ENCODE measurements around the gene FMOD.
A peak's percentile ranks its signal among the peaks of the same experiment; 100 is the strongest.

The FMOD gene

GRCh38 chr1:203331224-203331623, 19.7 kb downstream of the FMOD start:
- peaks cover 38% of the 10 kb centered on the region for H3K4me1 Mint-ChIP-seq
- DNase-seq (ENCODE audit: low spot score in 2 of 2) (no peak), ATAC-seq (replicated peaks; ENCODE audit: extremely low read depth, poor library complexity, severe bottlenecking) (no peak)
- peaks cover 12% of the 10 kb centered on the region for H3K36me3 Mint-ChIP-seq (ENCODE audit: insufficient read depth)
- no peak overlapping the region for H3K4me3 Mint-ChIP-seq
- no peaks in the 10 kb centered on the region for H3K27me3 Mint-ChIP-seq
- H3K27ac Mint-ChIP-seq (ENCODE audit: low read depth): no peak overlapping the region
- no peaks in the 10 kb centered on the region for H3K9me3 Mint-ChIP-seq

GRCh38 chr1:203328714-203329122, 22.2 kb downstream of the FMOD start:
- no peak for DNase-seq (ENCODE audit: low spot score in 2 of 2)
- no peak for ATAC-seq (replicated peaks; ENCODE audit: extremely low read depth, poor library complexity, severe bottlenecking)
- Mint-ChIP-seq H3K9me3 (no peaks in the 10 kb centered on the region), H3K4me3 (no peak overlapping the region), H3K27me3 (no peaks in the 10 kb centered on the region), H3K36me3 (ENCODE audit: insufficient read depth) (peaks cover 17% of the 10 kb centered on the region), H3K4me1 (peaks cover 53% of the 10 kb centered on the region), H3K27ac (ENCODE audit: low read depth) (peak overlapping the region; percentile 97)

DNA sequence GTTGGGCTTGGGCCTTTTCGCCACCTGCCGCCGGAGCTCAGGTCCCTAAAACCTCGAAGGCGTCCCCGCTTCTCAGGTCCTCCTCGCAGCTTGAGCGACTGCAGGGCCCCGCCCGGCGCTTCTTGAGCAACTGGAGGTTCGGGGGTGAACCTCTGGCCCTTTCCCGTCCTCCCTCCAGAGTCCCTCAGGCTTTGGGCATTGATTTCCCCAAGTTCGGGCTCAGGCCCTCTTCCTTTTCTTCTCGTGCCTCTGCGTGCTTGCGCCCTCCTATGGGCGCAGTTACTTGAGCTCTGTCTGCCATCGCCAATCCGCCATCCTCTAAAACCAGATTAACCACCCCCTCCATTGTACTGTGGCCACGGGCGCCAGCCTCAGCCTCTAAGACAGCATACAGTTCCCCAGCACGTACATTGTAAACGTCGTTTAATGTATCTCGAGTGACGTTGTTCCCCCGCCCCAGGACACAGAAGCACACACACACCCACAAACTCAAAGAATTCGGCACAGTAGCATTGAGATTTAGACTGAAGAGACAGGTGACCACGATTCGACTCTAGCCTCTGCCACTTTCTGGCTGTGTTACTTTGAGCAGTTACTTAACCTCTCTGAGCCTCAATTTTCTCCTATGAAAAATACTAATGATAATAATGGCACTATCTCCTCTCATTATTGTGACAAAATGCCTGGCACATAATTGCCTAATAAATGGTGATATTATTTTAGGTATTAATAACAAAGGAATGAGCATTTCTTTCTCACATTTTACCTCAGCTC, 23.1 kb downstream of the FMOD start:
- Mint-ChIP-seq H3K9me3 (no peaks in the 10 kb centered on the region), H3K27me3 (no peaks in the 10 kb centered on the region), H3K27ac (ENCODE audit: low read depth) (peak overlapping the region; percentile 97), H3K4me3 (peak overlapping the region; percentile 77), H3K36me3 (ENCODE audit: insufficient read depth) (peaks cover 17% of the 10 kb centered on the region), H3K4me1 (peaks cover 61% of the 10 kb centered on the region)
- peak; percentile 82 for ATAC-seq (replicated peaks; ENCODE audit: extremely low read depth, poor library complexity, severe bottlenecking)
- peak; percentile 71 to 90 for DNase-seq (ENCODE audit: low spot score in 2 of 2)

DNA sequence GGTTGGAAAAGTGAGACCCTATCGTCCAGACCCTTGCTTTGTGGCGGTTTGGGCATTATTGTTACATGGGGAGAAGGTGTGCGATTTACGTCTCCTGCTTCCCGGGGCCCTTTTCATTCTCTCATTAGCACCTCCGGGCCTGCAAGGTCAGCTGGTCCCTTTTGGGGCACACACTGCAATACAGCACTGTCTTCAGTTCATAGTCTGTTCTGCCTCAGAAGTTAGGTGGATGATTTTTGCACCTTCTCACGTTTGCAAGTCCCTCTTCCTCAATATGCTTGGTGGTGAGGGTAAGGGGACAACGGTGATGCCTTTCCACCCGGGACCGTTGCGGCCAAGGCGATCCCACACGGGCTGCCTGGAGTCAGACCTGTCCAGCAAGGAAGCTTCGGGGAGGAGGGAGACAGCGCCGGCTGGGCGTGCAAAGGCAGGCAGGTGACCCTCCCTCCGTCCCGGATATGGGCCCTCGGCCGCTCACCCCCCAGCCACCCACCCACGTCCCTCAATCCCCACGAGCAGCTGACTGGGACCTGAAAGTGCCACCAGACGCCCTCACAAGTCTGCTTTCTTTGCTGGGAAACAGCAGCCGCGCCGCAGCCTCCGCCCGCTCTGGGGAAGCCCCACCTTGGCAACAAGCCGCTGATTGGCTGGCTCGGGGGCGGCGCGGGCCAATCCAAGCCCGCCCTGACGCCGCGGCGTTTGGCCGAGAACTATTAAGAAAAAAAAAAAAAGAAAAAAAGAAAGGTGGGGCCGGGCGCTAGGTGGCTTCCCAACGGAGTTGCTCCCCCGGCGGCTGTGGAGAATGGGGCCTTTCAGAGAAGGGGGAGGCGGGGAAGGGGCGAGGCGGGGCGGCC, 23.9 kb downstream of the FMOD start:
- H3K4me1 Mint-ChIP-seq: peaks cover 69% of the 10 kb centered on the region
- H3K9me3 Mint-ChIP-seq: no peaks in the 10 kb centered on the region
- H3K4me3 Mint-ChIP-seq: peak overlapping the region; percentile 77
- H3K36me3 Mint-ChIP-seq (ENCODE audit: insufficient read depth): peaks cover 17% of the 10 kb centered on the region
- peak overlapping the region; percentile 97 for H3K27ac Mint-ChIP-seq (ENCODE audit: low read depth)
- ATAC-seq (replicated peaks; ENCODE audit: extremely low read depth, poor library complexity, severe bottlenecking): peak; percentile 77
- peak; percentile 86 to 94 for DNase-seq (ENCODE audit: low spot score in 2 of 2)
- no peaks in the 10 kb centered on the region for H3K27me3 Mint-ChIP-seq

DNA sequence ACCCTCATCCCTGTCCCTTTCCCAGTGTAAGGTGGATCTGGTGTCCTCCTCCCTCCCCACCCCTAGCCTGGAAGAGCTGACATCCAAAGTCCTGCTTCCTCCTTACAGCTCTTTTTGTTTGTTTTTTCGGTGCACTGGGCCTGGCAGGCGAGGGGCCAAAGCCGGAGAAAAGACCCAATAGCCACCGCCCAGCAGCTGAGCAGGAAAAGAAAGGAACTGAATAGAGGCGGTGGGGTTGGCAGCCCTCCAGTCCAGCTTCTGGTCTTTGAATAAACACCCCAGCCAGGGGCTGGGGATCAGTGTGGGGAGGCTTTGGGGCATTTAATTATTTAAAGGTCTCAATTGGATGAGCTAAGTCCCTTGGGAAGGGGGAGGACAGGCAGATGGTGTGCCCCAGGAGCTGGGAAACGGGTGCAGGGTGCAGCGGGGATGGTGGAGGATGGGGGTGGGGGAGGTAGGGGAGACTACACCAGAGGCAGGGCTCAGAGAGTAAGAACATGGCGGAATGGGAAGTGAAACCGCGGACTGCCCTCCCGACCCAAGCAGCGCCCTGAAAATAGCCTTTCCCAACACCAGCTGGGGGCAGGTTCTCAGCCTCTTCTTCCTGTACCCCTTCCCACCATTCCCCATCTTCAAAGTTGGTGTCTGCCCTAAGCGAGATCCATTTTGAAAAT, 25.4 kb downstream of the FMOD start:
- ATAC-seq (replicated peaks; ENCODE audit: extremely low read depth, poor library complexity, severe bottlenecking) (no peak), DNase-seq (ENCODE audit: low spot score in 2 of 2) (no peak)
- Mint-ChIP-seq H3K36me3 (ENCODE audit: insufficient read depth) (peaks cover 23% of the 10 kb centered on the region), H3K4me1 (peaks cover 84% of the 10 kb centered on the region), H3K4me3 (peak overlapping the region; percentile 77), H3K9me3 (no peaks in the 10 kb centered on the region), H3K27me3 (no peaks in the 10 kb centered on the region), H3K27ac (ENCODE audit: low read depth) (peak overlapping the region; percentile 97)

- Mint-ChIP-seq H3K27me3 (no peaks in the 10 kb centered on the region), H3K36me3 (ENCODE audit: insufficient read depth) (peaks cover 23% of the 10 kb centered on the region), H3K4me3 (peak overlapping the region; percentile 77), H3K4me1 (peaks cover 88% of the 10 kb centered on the region), H3K27ac (ENCODE audit: low read depth) (peak overlapping the region; percentile 97), H3K9me3 (no peaks in the 10 kb centered on the region)
- ATAC-seq (replicated peaks; ENCODE audit: extremely low read depth, poor library complexity, severe bottlenecking) (no peak), DNase-seq (ENCODE audit: low spot score in 2 of 2) (peak in 1 of 2 donors; percentile 40)
Observed at GRCh38 chr1:203325026-203325417, 25.9 kb downstream of the FMOD start.

DNA sequence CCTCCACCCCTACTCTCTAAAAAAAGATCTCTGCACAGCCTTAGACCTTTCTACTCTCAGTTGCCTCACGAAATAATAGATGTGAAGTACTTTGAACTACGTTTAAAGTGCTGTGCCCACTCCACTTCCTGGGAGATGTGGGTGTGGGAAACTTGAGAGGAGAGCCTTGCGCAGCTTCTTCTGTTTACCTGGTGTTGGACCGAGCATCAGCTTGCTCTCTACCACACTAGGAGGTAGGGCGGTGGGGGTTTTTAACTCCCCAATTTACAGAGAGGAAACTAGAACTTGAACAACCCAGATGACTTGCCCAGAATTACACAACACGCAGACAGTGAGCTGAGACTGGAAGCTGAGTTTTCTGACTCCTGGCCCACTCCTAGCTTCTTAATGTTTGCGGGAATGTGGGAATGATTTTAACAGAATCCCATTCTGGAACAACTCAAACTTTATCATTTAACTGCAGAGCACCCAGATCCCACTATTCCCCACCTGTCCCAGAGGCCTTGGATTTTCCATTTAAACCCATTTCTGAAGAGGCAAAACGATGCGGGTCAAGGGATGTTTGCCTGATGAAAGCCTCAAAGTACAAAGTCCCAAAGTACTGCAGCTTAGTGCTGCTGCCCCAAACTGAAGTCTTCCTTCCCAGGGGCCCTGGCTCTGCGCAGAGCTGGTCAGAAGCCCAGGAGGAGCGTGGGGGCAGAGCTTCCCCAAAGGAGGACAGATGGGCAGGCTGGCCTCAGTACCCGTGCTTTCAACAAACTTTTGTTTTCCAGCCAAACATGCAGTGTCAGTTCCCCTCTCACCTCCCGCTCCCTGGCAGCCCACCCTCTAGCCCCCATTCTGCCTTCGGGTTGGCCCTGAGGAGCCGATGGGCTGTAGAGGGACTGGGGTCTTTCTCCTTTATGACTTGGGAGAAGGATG, 26.6 kb downstream of the FMOD start:
- no peaks in the 10 kb centered on the region for H3K27me3 Mint-ChIP-seq
- DNase-seq (ENCODE audit: low spot score in 2 of 2) (peak in 1 of 2 donors; percentile 50), ATAC-seq (replicated peaks; ENCODE audit: extremely low read depth, poor library complexity, severe bottlenecking) (no peak)
- H3K4me1 Mint-ChIP-seq: peaks cover 91% of the 10 kb centered on the region
- peak overlapping the region; percentile 97 for H3K27ac Mint-ChIP-seq (ENCODE audit: low read depth)
- H3K4me3 Mint-ChIP-seq: peak overlapping the region; percentile 77
- no peaks in the 10 kb centered on the region for H3K9me3 Mint-ChIP-seq
- peaks cover 23% of the 10 kb centered on the region for H3K36me3 Mint-ChIP-seq (ENCODE audit: insufficient read depth)

DNA sequence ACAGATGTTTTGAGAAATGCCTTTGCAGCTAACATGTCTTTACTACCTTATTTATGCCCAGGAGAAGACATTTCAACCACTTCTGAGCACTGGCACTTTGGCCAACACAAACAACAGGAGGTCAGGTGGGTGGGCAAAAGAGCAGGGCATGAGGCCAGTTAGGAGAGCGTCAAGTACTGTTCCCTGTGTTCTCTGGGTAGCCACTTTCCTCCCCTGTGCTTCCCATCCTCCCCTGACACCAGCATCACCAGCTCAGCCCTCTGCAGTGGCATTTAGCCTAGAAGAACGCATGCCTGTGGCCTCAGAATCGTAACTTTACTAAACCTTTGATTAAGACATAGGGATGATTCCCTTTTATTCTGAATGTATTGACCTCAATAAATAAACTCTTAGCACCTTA, 27.3 kb downstream of the FMOD start:
- H3K27me3 Mint-ChIP-seq: no peaks in the 10 kb centered on the region
- H3K36me3 Mint-ChIP-seq (ENCODE audit: insufficient read depth): peaks cover 23% of the 10 kb centered on the region
- peak overlapping the region; percentile 97 for H3K27ac Mint-ChIP-seq (ENCODE audit: low read depth)
- peak overlapping the region; percentile 77 for H3K4me3 Mint-ChIP-seq
- DNase-seq (ENCODE audit: low spot score in 2 of 2) (no peak), ATAC-seq (replicated peaks; ENCODE audit: extremely low read depth, poor library complexity, severe bottlenecking) (no peak)
- peaks cover 95% of the 10 kb centered on the region for H3K4me1 Mint-ChIP-seq
- no peaks in the 10 kb centered on the region for H3K9me3 Mint-ChIP-seq

GRCh38 chr1:203322500-203323179, 28.3 kb downstream of the FMOD start:
- Mint-ChIP-seq H3K9me3 (no peaks in the 10 kb centered on the region), H3K27ac (ENCODE audit: low read depth) (peak overlapping the region; percentile 97), H3K36me3 (ENCODE audit: insufficient read depth) (peaks cover 18% of the 10 kb centered on the region), H3K27me3 (no peaks in the 10 kb centered on the region), H3K4me1 (peaks cover 94% of the 10 kb centered on the region), H3K4me3 (peak overlapping the region; percentile 77)
- no peak for DNase-seq (ENCODE audit: low spot score in 2 of 2)
- no peak for ATAC-seq (replicated peaks; ENCODE audit: extremely low read depth, poor library complexity, severe bottlenecking)

DNA sequence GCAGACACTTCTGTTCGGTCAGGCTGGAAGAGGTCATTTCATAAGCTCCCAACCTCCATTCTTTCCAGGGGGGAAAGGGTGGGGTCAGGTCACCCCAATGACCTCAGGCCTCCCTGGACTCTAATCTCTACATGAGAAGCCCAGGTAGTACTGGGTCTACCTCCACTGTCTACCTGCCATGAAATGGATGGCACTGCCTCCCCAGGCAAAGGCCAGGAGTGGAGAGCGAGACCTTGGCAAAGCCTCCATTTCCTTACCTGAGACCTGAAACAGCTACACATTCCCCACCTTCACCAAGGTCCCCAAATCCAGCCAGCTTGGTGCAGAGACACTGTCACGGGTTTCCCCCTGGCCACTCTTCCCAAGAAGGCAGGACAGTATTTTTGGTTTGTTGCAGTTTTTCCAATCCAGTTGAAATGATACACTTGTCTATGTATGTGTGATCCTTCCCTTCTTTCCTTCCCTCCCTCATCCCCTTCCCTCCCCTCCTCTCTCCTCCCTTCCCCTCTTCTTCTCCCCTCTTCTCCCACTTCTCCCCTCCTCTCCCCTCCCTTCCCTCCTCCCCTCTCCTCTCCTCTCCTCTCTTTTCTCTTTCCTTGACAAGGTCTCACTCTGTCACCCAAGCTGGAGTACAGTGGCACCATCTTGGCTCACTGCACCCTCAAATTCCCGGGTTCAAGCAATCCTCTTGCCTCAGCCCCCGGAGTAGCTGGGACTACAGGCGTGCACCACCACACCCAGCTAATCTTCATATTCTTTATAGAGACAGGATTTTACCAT, 29.5 kb downstream of the FMOD start:
- H3K27me3 Mint-ChIP-seq: no peaks in the 10 kb centered on the region
- peak overlapping the region; percentile 77 for H3K4me3 Mint-ChIP-seq
- DNase-seq (ENCODE audit: low spot score in 2 of 2): no peak
- peak overlapping the region; percentile 97 for H3K27ac Mint-ChIP-seq (ENCODE audit: low read depth)
- ATAC-seq (replicated peaks; ENCODE audit: extremely low read depth, poor library complexity, severe bottlenecking): no peak
- peaks cover 94% of the 10 kb centered on the region for H3K4me1 Mint-ChIP-seq
- no peaks in the 10 kb centered on the region for H3K9me3 Mint-ChIP-seq
- H3K36me3 Mint-ChIP-seq (ENCODE audit: insufficient read depth): peaks cover 12% of the 10 kb centered on the region
